K562 (cell line): ENCODE data around the gene DEK. TPM values are rescaled to one million over a fixed set of nuclear protein-coding genes. Genes with fewer than 3 reads are reported as not detected.

ENCODE experiments used
- ATAC-seq: fragments of 200-7000 bp; cut with Tn5 transposase; 3 replicates; pipeline ENCODE4 v1.9.1; 2020; ENCODE audit warnings: moderate library complexity
- BruUV-seq: library from RNA; stranded (reverse); fragments of 400-500 nt; replicated peaks from 2 replicates; lab custom pipeline; 2021; lab: Mats Ljungman, UMichigan
- CTCF ChIA-PET: fragments of 300-600 bp; formaldehyde crosslinking; extraction: SDS; loops from one replicate; lab custom pipeline; 2021; ENCODE audit warnings: low intra/inter-chr PET ratio; lab: Yijun Ruan, JAX
- POLR2A ChIA-PET: fragments of 300-600, 350-650 bp; sonication (Branson Sonifier 250); formaldehyde crosslinking; extraction: SDS; loops from one replicate; lab custom pipeline; 2021; ENCODE audit warnings: antibody characterized with exemption, inconsistent platforms; lab: Yijun Ruan, JAX
- DNase-seq, 4 experiments: peaks; one replicate each; pipeline versions ENCODE4 v3.0.0 to v3.0.0-alpha.2; 2011 to 2018; ENCODE audit warnings: low spot score in 3 of 4, mixed read lengths in 3 of 4; ENCODE audit errors: extremely low read depth in 1 of 4
- FAIRE-seq: peaks from 2 replicates; lab custom pipeline; 2011; peaks lifted over from hg19 to GRCh38; lab: Jason Lieb, UNC
- H2AFZ ChIP-seq: 2 replicates; pipeline ENCODE4 v1.6.0; 2011; ENCODE audit warnings: low read depth, low read length, control low read depth, inconsistent platforms
- H3K27ac ChIP-seq: fragments of 200-600 bp; 3 replicates; pipeline ENCODE4 v1.8.0; 2011; ENCODE audit warnings: low read depth, mild to moderate bottlenecking, control low read depth, inconsistent platforms, low read length, moderate library complexity, mixed read lengths; ENCODE audit errors: extremely low read depth
- H3K27me3 ChIP-seq, 2 experiments: fragments of 300-600 bp in 1 of 2; 2 replicates in 1 of 2; 3 replicates in 1 of 2; pipeline versions ENCODE4 v1.6.0 to v1.8.0; 2011; ENCODE audit warnings: inconsistent platforms in 2 of 2, low read length in 2 of 2, mild to moderate bottlenecking in 1 of 2, mixed read lengths in 1 of 2, moderate library complexity in 1 of 2; ENCODE audit not compliant: control insufficient read depth in 2 of 2, insufficient read depth in 2 of 2
- H3K36me3 ChIP-seq: fragments of 300-600 bp; 3 replicates; pipeline ENCODE4 v1.8.0; 2011; ENCODE audit warnings: mild to moderate bottlenecking, low read length, inconsistent platforms; ENCODE audit not compliant: control insufficient read depth, insufficient read depth
- H3K4me1 ChIP-seq, 2 experiments: fragments of 200-600 bp in 1 of 2; replicated peaks in 1 of 2; 2 replicates in 1 of 2; 3 replicates in 1 of 2; pipeline versions ENCODE4 v1.5.1 to v1.8.0; 2011; ENCODE audit warnings: inconsistent platforms in 2 of 2, low read length in 2 of 2, mild to moderate bottlenecking in 1 of 2, mixed read lengths in 1 of 2, moderate library complexity in 1 of 2; ENCODE audit not compliant: control insufficient read depth in 2 of 2, insufficient read depth in 2 of 2
- H3K4me2 ChIP-seq: 2 replicates; pipeline ENCODE4 v1.6.1; 2011; ENCODE audit warnings: low read length, control low read depth, inconsistent platforms, mixed read lengths; ENCODE audit not compliant: insufficient read depth
- H3K4me3 ChIP-seq: fragments of 200-600 bp; sonication (generic), shearing (Covaris generic); 2 replicates; pipeline ENCODE4 v1.5.1; 2016; ENCODE audit warnings: control low read depth, inconsistent platforms
- H3K79me2 ChIP-seq: fragments of 200-600 bp; 3 replicates; pipeline ENCODE4 v1.8.0; 2011; ENCODE audit warnings: low read length, inconsistent platforms; ENCODE audit not compliant: control insufficient read depth, insufficient read depth
- H3K9ac ChIP-seq, 2 experiments: 2 replicates each; pipeline versions ENCODE4 v1.6.0 to v1.6.1; 2011; ENCODE audit warnings: low read depth in 2 of 2, low read length in 2 of 2, control low read depth in 1 of 2, inconsistent platforms in 1 of 2, mild to moderate bottlenecking in 1 of 2, mixed read lengths in 1 of 2; ENCODE audit not compliant: insufficient read depth in 1 of 2
- H3K9me1 ChIP-seq: one replicate; pipeline ENCODE4 v1.6.0; 2011; ENCODE audit warnings: inconsistent platforms, mild to moderate bottlenecking, low read length, moderate library complexity; ENCODE audit not compliant: control insufficient read depth, insufficient read depth
- H3K9me3 ChIP-seq: replicated peaks from 2 replicates; pipeline ENCODE4 v1.5.1; 2011; ENCODE audit warnings: low read depth, low read length, inconsistent platforms; ENCODE audit not compliant: control insufficient read depth, insufficient read depth
- H4K20me1 ChIP-seq: replicated peaks from 2 replicates; pipeline ENCODE4 v1.6.1; 2011; ENCODE audit warnings: low read length, inconsistent platforms, mixed read lengths; ENCODE audit not compliant: control insufficient read depth, insufficient read depth
- COPS2 ChIP-seq: fragments of 450-650 bp; conservative IDR thresholded peaks from 2 replicates; pipeline ENCODE4 v1.6.1; 2016; ENCODE audit warnings: mild to moderate bottlenecking, moderate library complexity
- HDAC8 ChIP-seq: fragments of 450-650 bp; IDR thresholded peaks from 2 replicates; pipeline ENCODE4 v1.6.1; 2016; ENCODE audit warnings: mild to moderate bottlenecking, missing genetic modification characterization, moderate library complexity, missing compliant biosample characterization
- KLF6 ChIP-seq: fragments of 250-450 bp; sonication (Bioruptor Pico); IDR thresholded peaks from 2 replicates; pipeline ENCODE4 v1.4.0; 2020; ENCODE audit warnings: mild to moderate bottlenecking, moderate library complexity, borderline replicate concordance
- NCOA2 ChIP-seq, 2 experiments: fragments of 450-650 bp; IDR thresholded peaks; 2 replicates each; pipeline ENCODE4 v1.6.1; 2018; ENCODE audit warnings: mild to moderate bottlenecking in 2 of 2, moderate library complexity in 1 of 2; ENCODE audit not compliant: partially characterized antibody in 2 of 2
- PTBP1 ChIP-seq: fragments of 200-400 bp; formaldehyde crosslinking; IDR thresholded peaks from 2 replicates; pipeline ENCODE4 v1.6.1; 2017; ENCODE audit warnings: low read depth, low read length
- RCOR1 ChIP-seq, 2 experiments: IDR thresholded peaks; 2 replicates each; pipeline ENCODE4 v1.6.1; 2012; ENCODE audit warnings: low read depth in 2 of 2, low read length in 2 of 2, borderline replicate concordance in 1 of 2, improper control_type of control experiment in 1 of 2
- TAF7 ChIP-seq: fragments of 450-650 bp; IDR thresholded peaks from 2 replicates; pipeline ENCODE4 v1.6.1; 2016; ENCODE audit warnings: missing genetic modification characterization, missing compliant biosample characterization
- ZFP36 ChIP-seq: fragments of 150-350 bp; IDR thresholded peaks from 2 replicates; pipeline ENCODE4 v1.6.1; 2018; ENCODE audit warnings: low read length, low read depth; ENCODE audit not compliant: partially characterized antibody
- ZKSCAN8 ChIP-seq: fragments of 200-800 bp; sonication (Bioruptor generic); IDR thresholded peaks from 2 replicates; pipeline ENCODE4 v1.6.1; 2016; ENCODE audit warnings: missing genetic modification characterization, missing compliant biosample characterization
- ZNF274 ChIP-seq: IDR thresholded peaks from 2 replicates; pipeline ENCODE4 v1.6.1; 2011; ENCODE audit warnings: low read depth, mild to moderate bottlenecking, low read length, moderate library complexity, borderline replicate concordance
- WGBS: fragments of 100-300 bp; shearing (Covaris generic); methylation state at CpG from one replicate; pipeline ENCODE4 v1.1.6; 2016; ENCODE audit warnings: low coverage, mixed read lengths; ENCODE audit not compliant: insufficient coverage; ENCODE audit errors: missing lambda C conversion rate; 5-methylcytosine and 5-hydroxymethylcytosine counted together
- in situ Hi-C: fragments of 300-500 bp; cut with MboI; formaldehyde crosslinking; loops from 4 replicates; pipeline ENCODE4 v1.15.0; 2018; ENCODE audit warnings: inconsistent platforms, mixed read lengths
- intact Hi-C: fragments of 100-400 bp; cut with micrococcal nuclease; formaldehyde crosslinking; loops from 2 replicates; pipeline ENCODE4 v1.14.2; 2022
- polyA plus RNA-seq, 8 experiments: library from polyadenylated mRNA; depleted of rRNA in 4 of 8; stranded (reverse) in 5 of 8; unstranded in 3 of 8; fragments of >200 nt; fragmentation: Nextera tagmentation in 2 of 8; fragmentation: Illumina TruSeq in 1 of 8; extraction: Ambion mirVana in 2 of 8; extraction: Trizol in 1 of 8; gene quantifications; 2 replicates each; pipeline versions ENCODE4 v1.2.1 to v1.2.3, GENCODE V29; 2011 to 2014; ENCODE audit warnings: inconsistent platforms in 1 of 8, missing spikeins in 1 of 8
- total RNA-seq, 7 experiments: library from RNA; depleted of rRNA in 6 of 7; stranded (reverse); fragments of >200 nt in 6 of 7; fragmentation: Illumina TruSeq in 2 of 7; extraction: Trizol in 2 of 7; gene quantifications; 2 replicates each; pipeline versions ENCODE4 v1.2.1 to v1.2.3, GENCODE V29; 2011 to 2021; ENCODE audit warnings: low replicate concordance in 1 of 7
- TF ChIP-seq, protein P1 (sequence below): fragments of 150-350 bp; IDR thresholded peaks from 2 replicates; pipeline ENCODE4 v1.6.1; 2014; ENCODE audit warnings: low read depth, mild to moderate bottlenecking, low read length, borderline replicate concordance
- TF ChIP-seq, protein P2 (sequence below): fragments of 450-650 bp; IDR thresholded peaks from 2 replicates; pipeline ENCODE4 v1.6.1; 2016; ENCODE audit warnings: missing biosample characterization, missing genetic modification characterization
- TF ChIP-seq, protein P3 (sequence below): sonication (generic); formaldehyde crosslinking; IDR thresholded peaks from 2 replicates; pipeline ENCODE4 v1.8.0; 2023; ENCODE audit warnings: missing genetic modification reagents, mild to moderate bottlenecking, borderline replicate concordance

The DEK gene
- total and polyA plus RNA-seq, 9 of the 15 experiments (the other 6 are each of a cell fraction or from before 2014, with no cell fraction given): 82.3 to 338 (median 184) TPM

DNA sequence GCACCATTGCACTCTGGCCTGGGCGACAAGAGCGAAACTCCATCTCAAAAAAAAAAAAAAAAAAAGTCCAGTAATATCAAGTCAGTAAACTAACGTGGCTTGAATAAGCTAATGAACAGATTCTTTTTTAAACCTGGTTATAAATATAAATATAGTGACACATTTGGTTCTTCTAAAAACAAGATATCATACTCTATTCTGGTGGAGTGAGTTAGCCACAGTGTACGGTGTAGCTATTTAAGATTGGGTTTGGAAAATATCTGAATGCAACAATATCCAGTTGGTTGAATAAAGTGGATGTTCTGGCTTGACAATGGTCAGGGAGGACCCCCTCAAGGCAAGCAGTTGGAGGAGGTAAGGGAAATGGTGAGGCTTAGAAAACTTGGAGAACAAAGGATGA lies 5.9 kb upstream of the DEK start:
- Histone ChIP-seq H3K4me2 (no peak overlapping the region), H3K36me3 (no peaks in the 10 kb centered on the region), H3K27me3 (peaks cover 0 to 2% of the 10 kb centered on the region in 2 experiments; a peak in 2 of 5 replicates), H3K4me1 (peaks cover 8 to 22% of the 10 kb centered on the region in 2 experiments; a peak in 4 of 5 replicates), H3K9me1 (no peaks in the 10 kb centered on the region), H3K4me3 (no peak overlapping the region), H3K79me2 (no peaks in the 10 kb centered on the region), H3K9ac (no peak overlapping the region), H3K27ac (no peak overlapping the region), H3K9me3 (peaks cover 6% of the 10 kb centered on the region), H2AFZ (no peak overlapping the region), H4K20me1 (no peaks in the 10 kb centered on the region)
- in situ Hi-C loops (no loop called here), intact Hi-C loops (no loop called here)
- no TSS peak for BruUV-seq
- FAIRE-seq (no peak), DNase-seq (no peak), ATAC-seq (no peak)
- POLR2A ChIA-PET: no interaction called here
- WGBS: 71% methylated on average over 2 of the region's 4 CpGs
- CTCF ChIA-PET: no interaction called here
- TF ChIP-seq, protein P1, sequence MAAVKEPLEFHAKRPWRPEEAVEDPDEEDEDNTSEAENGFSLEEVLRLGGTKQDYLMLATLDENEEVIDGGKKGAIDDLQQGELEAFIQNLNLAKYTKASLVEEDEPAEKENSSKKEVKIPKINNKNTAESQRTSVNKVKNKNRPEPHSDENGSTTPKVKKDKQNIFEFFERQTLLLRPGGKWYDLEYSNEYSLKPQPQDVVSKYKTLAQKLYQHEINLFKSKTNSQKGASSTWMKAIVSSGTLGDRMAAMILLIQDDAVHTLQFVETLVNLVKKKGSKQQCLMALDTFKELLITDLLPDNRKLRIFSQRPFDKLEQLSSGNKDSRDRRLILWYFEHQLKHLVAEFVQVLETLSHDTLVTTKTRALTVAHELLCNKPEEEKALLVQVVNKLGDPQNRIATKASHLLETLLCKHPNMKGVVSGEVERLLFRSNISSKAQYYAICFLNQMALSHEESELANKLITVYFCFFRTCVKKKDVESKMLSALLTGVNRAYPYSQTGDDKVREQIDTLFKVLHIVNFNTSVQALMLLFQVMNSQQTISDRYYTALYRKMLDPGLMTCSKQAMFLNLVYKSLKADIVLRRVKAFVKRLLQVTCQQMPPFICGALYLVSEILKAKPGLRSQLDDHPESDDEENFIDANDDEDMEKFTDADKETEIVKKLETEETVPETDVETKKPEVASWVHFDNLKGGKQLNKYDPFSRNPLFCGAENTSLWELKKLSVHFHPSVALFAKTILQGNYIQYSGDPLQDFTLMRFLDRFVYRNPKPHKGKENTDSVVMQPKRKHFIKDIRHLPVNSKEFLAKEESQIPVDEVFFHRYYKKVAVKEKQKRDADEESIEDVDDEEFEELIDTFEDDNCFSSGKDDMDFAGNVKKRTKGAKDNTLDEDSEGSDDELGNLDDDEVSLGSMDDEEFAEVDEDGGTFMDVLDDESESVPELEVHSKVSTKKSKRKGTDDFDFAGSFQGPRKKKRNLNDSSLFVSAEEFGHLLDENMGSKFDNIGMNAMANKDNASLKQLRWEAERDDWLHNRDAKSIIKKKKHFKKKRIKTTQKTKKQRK: no peak
- TF ChIP-seq PTBP1: no peak
- TF ChIP-seq ZFP36: no peak
- TF ChIP-seq HDAC8 (tag): no peak
- TF ChIP-seq ZKSCAN8 (CRISPR knock-in tag): no peak
- TF ChIP-seq, protein P2, sequence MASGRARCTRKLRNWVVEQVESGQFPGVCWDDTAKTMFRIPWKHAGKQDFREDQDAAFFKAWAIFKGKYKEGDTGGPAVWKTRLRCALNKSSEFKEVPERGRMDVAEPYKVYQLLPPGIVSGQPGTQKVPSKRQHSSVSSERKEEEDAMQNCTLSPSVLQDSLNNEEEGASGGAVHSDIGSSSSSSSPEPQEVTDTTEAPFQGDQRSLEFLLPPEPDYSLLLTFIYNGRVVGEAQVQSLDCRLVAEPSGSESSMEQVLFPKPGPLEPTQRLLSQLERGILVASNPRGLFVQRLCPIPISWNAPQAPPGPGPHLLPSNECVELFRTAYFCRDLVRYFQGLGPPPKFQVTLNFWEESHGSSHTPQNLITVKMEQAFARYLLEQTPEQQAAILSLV (tag): no peak
- TF ChIP-seq ZNF274: no peak
- TF ChIP-seq, protein P3, sequence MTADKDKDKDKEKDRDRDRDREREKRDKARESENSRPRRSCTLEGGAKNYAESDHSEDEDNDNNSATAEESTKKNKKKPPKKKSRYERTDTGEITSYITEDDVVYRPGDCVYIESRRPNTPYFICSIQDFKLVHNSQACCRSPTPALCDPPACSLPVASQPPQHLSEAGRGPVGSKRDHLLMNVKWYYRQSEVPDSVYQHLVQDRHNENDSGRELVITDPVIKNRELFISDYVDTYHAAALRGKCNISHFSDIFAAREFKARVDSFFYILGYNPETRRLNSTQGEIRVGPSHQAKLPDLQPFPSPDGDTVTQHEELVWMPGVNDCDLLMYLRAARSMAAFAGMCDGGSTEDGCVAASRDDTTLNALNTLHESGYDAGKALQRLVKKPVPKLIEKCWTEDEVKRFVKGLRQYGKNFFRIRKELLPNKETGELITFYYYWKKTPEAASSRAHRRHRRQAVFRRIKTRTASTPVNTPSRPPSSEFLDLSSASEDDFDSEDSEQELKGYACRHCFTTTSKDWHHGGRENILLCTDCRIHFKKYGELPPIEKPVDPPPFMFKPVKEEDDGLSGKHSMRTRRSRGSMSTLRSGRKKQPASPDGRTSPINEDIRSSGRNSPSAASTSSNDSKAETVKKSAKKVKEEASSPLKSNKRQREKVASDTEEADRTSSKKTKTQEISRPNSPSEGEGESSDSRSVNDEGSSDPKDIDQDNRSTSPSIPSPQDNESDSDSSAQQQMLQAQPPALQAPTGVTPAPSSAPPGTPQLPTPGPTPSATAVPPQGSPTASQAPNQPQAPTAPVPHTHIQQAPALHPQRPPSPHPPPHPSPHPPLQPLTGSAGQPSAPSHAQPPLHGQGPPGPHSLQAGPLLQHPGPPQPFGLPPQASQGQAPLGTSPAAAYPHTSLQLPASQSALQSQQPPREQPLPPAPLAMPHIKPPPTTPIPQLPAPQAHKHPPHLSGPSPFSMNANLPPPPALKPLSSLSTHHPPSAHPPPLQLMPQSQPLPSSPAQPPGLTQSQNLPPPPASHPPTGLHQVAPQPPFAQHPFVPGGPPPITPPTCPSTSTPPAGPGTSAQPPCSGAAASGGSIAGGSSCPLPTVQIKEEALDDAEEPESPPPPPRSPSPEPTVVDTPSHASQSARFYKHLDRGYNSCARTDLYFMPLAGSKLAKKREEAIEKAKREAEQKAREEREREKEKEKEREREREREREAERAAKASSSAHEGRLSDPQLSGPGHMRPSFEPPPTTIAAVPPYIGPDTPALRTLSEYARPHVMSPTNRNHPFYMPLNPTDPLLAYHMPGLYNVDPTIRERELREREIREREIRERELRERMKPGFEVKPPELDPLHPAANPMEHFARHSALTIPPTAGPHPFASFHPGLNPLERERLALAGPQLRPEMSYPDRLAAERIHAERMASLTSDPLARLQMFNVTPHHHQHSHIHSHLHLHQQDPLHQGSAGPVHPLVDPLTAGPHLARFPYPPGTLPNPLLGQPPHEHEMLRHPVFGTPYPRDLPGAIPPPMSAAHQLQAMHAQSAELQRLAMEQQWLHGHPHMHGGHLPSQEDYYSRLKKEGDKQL (CRISPR knock-in tag): no peak
- TF ChIP-seq COPS2: no peak
- TF ChIP-seq KLF6: no peak
- TF ChIP-seq NCOA2 (IDR thresholded peaks at IDR 0.05; ENCODE audit: partially characterized antibody in 2 of 2): no peak
- TF ChIP-seq RCOR1 (IDR thresholded peaks at IDR 0.05; ENCODE audit: borderline replicate concordance in 1 of 2, low read depth in 2 of 2, low read length in 2 of 2): no peak
- TF ChIP-seq TAF7 (tag): no peak
